GM18909 (cell line): ENCODE data around the gene GPR162.

Experiments
- ATAC-seq: cut with Tn5 transposase; IDR thresholded peaks from one replicate; pipeline ENCODE4 v1.9.1; 2021; ENCODE audit warnings: mild to moderate bottlenecking; ENCODE audit not compliant: unreplicated experiment, poor library complexity

The GPR162 gene

DNA sequence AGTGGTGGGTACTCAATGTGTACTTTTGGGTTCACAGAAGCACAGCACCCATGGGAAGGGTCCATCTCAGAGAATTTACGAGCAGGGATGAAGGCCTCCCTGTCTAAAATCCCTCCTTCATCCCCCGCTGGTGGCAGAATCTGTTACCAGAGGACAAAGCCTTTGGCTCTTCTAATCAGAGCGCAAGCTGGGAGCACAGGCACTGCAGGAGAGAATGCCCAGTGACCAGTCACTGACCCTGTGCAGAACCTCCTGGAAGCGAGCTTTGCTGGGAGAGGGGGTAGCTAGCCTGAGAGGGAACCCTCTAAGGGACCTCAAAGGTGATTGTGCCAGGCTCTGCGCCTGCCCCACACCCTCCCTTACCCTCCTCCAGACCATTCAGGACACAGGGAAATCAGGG, 1.5 kb upstream of the GPR162 start:
- ATAC-seq, result no peak

DNA sequence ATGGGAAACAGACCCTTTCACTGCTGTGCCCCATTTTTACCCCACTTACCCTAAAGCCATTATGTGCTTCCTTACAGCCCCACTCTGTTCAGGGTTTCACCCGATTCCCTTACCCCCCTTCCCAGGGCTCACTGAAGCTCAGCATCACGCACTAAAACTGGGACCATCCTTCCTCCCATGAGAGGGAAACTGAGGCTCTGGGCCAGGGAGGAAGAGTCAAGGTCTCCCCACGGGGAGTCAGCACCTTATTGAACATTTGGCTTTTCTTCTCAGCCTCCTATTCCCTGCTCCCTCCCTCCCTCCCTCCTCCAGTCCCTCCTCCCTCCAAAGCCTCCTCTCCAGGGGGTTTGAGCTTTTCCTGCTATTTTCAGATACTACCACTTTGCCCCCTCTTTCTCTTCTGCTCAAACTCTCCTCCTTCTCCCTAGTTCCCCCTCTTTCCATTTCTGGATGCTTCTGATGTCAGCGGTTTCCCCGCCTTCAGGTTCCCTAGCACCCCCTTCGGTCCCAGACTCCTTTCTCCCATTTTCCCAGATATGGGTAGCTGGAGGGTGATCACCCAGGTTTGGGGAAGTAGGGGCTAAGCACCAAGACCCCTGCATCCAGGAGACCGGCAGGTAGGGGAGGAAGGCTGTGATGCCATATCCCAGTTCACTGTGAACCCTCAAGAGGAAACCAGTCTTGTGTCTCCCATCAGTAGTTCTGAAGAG, 960 bp downstream of the GPR162 start:
- no peak for ATAC-seq

DNA sequence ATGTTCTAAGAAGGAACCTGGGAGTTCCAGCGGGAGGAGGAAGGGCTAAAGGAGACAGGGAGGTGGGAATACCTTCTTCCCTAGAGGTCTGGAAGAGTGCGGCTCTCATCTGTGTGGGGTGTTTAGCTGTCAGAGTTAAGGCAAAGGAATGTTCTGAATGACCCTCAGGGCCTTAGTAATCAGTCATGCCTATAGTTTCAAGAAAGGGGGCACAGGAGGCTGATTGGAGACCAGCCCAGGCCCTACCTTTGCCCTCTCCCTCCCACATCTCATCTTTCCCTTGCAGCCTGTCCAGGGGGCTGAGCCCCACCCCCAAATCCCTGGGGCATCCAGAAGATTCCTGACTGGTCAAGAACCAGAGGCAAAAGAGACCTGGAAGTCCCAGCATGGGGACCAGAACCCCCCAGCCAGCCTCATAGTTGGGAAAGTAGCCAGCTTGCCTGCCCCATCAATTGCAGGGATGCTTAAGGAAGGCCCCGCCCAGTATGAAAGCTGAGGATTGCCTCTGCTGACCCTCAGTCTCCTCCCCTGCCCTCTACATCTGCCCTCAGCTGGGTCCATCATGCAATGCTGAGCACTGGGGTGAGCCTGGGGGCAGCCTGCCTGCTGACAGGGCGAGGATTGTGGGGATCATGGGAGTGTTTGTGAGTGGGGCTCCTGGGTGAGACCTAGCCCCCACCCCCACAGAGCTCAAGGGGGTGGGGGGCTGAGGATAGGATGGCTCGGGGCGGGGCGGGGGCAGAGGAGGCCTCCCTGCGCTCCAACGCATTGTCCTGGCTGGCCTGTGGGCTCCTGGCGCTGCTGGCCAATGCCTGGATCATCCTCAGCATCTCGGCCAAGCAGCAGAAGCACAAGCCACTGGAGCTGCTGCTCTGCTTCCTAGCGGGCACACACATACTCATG, 1.8 kb downstream of the GPR162 start:
- no peak for ATAC-seq

DNA sequence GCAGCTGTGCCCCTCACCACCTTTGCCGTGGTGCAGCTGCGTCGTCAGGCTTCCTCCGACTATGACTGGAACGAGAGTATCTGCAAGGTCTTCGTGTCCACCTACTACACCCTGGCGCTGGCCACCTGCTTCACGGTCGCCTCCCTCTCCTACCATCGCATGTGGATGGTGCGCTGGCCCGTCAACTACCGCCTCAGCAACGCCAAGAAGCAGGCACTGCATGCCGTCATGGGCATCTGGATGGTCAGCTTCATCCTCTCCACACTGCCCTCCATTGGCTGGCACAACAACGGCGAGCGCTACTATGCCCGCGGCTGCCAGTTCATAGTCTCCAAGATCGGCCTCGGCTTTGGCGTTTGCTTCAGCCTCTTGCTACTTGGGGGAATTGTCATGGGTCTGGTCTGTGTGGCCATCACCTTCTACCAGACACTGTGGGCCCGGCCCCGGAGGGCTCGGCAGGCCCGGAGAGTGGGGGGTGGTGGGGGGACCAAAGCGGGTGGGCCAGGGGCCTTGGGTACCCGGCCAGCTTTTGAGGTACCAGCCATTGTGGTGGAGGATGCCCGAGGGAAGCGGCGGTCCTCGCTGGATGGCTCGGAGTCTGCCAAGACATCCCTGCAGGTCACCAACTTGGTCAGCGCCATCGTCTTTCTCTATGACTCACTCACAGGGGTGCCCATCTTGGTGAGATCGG, 2.6 kb downstream of the GPR162 start:
- no peak for ATAC-seq

DNA sequence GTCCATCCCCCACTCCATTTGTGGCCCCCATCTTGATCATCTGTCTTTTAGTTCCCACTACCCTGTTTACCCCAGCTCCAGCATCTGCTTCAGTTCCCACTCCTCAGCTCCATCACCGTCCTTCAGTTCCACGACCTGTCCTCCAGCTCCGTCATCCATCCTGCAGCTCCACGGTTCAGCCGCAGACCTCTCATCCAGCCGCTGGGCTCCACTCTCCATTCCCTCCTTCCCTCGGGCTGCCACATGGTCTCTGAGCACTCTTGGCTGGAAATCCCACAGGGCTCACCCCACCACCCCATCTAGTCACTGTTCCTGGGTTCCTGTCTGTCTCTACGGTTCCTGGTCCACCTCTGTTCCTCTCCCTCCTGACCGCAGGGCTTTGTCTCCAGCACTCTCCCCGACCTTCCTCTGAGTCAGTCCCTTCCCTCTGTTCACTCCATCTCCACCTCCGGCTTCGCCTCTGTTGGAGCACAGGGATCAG, 3.3 kb downstream of the GPR162 start:
- ATAC-seq, result no peak

DNA sequence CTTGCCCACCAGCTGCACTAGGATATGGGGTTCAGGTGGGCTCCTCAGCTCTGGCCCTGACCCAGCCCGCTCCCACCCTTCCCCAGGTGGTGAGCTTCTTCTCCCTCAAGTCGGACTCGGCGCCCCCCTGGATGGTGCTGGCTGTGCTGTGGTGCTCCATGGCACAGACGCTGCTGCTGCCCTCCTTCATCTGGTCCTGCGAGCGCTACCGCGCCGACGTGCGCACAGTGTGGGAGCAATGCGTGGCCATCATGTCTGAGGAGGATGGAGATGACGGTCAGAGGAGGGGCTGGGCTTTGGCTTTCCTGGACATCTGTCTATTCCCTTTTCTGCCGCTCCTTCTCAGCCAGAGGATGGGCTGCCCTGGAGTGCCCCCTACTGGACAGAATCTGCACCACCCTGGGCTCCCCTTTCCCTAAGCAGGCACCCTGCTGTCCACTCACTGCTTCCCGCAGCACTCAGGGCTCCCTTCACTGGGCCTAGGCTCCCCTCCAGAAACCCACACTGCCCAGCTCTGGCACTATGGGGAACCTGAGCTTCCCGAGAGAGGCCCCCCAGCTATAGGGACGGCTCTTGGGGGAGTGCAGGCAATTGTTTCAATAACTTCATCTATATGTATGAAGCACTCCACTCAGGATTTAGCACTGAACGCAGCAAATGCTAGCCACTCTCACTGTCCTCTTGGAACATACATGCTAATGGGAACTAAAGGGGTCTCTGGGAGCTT, 3.9 kb downstream of the GPR162 start:
- ATAC-seq, result peak; percentile 43

DNA sequence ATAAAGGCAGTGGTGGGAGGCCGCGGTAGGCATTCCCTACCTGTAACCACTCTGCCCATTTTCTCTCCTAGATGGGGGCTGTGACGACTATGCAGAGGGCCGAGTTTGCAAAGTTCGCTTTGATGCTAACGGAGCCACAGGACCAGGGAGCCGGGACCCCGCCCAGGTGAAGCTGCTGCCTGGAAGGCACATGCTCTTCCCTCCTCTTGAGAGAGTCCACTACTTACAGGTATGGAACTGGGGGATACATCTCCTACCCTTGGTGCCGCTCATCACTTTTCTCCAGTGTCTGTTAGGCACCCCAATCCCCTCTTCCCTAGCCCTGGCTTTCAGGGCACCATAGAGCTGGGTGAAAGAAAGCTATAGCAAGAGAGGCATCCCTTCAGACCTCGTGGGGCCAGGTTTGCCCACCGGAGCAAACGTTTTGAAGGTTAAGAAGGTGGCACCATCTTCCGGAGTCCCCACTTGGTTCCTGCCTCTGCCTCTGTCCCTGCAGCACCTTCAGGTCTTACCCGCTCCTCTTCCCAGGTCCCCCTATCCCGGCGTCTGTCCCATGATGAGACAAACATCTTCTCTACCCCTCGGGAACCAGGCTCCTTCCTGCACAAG, 4.6 kb downstream of the GPR162 start:
- ATAC-seq, result no peak

DNA sequence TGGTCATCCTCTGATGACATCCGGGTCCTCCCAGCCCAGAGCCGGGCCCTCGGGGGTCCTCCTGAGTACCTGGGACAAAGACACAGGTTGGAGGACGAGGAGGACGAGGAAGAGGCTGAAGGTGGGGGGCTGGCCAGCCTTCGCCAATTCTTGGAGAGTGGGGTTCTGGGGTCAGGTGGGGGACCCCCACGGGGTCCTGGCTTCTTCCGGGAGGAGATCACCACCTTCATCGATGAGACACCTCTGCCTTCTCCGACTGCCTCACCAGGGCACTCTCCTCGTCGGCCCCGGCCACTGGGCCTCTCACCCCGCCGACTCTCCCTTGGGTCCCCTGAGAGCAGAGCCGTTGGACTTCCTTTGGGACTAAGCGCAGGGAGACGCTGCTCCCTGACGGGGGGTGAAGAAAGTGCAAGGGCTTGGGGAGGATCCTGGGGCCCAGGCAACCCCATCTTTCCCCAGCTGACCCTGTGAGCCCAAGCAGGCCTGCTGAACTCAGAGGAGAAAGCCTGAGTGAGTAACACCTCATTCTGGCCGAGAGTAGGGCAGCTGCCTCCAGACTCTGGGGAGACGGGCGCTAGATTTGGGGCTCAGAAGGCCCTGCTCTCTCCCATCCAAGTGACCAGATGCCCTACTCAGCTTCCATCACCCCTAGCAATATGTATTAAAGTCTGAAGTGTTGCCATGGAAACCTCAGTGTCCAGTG, 5.3 kb downstream of the GPR162 start:
- no peak for ATAC-seq

DNA sequence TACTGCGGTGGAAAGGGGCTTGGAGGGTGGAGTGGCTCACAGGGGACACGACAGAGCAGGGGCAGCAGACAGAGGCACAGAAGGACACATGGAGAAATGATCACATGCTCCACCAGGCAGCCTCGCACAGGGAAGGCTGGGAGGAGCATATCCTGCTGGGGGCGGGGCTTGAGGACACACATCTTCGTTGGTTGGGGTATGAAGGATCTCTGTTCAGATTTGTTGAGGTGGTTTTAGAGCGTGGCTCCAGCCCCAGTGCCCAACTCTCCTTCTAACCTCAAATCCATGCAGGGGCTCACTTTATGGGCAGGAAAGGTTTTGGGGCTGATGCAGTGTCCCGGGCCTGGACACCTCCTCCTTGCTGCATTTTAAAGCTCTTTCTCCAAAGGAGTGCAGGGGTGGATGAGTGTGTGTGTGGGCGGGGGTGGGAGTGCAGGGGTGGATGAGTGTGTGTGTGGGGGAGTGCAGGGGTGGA, 5.9 kb downstream of the GPR162 start:
- no peak for ATAC-seq

DNA sequence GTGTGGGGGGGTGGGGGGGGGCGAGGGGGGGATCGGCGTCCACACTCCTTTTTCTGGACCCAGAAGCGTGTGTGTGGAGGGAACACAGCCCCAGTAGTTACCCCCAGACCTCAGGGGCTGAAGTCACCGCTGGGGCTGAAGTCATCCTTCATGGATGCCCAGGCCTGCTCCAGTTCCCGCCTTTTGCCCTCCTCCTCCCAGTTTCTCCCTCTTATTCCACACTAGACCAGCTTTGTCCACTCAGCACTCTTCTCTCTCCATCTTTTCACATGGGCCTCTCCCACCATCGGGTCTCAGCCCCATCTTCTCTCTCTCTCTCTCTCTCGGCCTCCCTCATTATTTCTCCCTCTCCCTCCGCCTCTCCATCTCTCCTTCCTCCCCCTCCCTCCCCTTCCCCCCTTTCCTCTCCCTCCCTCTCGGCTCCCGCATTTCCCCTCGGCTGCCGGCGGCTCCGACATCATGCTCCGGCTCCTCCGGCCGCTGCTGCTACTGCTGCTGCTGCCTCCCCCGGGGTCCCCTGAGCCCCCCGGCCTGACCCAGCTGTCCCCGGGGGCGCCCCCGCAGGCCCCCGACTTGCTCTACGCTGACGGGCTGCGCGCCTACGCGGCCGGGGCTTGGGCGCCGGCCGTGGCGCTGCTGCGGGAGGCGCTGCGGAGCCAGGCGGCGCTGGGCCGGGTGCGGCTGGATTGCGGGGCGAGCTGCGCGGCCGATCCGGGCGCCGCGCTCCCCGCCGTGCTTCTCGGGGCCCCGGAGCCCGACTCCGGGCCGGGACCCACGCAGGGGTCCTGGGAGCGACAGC, 6.6 kb downstream of the GPR162 start, which contains the start of gene P3H3:
P3H3 (plus strand) TSS at position 426 of the 799 bp plus-strand sequence; CDS start at position 460, 34 bp downstream.
- no peak for ATAC-seq

DNA sequence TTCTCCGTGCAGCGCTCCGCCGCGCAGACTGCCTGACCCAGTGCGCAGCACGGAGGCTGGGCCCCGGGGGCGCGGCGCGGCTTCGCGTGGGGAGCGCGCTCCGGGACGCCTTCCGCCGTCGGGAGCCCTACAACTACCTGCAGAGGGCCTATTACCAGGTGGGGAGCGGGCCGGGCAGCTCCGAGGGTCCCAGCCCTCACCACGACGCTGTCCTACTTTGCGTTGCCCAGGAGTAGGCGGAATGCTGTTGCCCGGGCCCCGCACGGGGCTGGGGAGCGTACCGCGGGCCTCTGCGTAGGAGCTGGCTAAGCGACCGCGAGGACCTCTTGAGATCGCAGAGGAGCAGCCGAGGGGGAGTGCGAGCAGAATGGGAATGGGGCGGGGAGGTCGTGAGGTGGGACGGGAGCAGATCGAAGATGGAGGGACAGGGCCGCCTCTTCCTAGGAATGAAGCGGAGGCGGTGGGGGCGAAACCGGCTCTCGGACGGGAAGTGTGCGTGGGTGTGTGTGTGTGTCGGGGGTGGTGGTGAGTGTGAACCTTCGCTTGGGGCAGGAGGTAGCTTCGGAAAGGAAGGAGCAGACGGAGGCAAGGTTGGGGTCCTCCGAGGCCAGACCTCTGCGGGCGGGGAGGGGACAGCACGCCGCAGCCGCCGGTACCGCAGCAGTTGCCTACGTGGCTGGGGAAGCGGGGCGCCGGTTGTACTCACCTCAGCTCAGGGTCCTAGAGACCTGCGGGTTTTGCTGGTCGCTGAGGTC, 7.3 kb downstream of the GPR162 start:
- ATAC-seq, result no peak

DNA sequence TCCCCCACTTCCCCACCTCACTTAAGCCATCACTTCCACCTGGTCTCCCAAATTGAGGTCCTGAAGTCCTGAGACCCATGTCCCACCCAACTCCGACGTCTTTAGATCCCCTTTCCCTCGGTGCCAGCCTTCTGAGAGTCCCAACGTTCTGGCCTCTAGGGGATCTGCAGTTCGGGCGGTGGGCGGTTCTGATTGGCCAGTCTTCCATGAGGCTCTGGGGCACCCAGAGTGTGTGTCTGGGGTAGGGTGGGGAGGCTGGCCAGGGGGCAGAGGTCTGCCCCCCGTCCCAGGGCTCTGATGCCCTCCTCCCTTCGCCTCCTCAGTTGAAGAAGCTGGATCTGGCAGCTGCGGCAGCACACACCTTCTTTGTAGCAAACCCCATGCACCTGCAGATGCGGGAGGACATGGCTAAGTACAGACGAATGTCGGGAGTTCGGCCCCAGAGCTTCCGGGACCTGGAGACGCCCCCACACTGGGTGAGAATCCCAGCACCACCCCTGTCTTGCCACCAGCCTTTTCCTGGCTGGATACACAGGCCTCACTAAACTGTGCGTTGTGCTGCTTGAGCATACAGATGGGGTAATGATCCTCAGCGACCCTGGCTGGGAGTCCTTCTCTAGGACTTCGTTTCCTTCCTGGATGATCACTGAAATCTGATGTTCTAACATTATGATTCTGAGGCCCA, 8.1 kb downstream of the GPR162 start:
- ATAC-seq, result no peak

DNA sequence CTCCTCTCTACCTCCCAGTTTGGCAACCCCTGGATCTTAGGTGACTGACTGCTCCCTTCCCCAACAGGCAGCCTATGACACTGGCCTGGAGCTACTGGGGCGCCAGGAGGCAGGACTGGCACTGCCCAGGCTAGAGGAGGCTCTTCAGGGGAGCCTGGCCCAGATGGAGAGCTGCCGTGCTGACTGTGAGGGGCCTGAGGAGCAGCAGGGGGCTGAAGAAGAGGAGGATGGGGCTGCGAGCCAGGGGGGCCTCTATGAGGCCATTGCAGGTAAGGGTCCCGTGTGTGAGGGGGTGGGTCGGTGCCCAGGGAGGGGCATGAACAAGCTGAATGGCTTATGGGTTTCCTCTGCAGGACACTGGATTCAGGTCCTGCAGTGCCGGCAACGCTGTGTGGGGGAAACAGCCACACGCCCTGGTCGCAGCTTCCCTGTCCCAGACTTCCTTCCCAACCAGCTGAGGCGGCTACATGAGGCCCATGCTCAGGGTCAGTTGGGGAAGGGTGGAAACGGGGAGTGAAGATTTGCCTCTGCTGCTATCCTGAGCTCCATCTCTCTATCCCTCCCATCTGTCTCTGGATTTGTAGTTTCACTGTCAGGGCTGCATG, 8.8 kb downstream of the GPR162 start:
- no peak for ATAC-seq

DNA sequence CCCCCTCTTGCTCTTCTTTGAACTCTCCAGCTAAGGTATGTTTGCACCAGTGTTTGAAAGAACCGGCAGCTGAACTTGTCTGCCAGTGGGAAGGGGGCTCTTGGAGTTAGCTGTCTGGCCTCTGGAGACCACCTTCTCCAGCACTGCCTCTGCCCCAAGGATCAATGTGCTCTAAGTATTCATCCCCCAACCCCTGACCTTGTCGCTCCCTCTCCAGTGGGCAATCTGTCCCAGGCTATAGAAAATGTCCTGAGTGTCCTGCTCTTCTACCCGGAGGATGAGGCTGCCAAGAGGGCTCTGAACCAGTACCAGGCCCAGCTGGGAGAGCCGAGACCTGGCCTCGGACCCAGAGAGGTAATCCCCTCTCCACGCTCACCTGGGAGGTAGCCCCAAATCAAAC, 9.4 kb downstream of the GPR162 start:
- no peak for ATAC-seq

DNA sequence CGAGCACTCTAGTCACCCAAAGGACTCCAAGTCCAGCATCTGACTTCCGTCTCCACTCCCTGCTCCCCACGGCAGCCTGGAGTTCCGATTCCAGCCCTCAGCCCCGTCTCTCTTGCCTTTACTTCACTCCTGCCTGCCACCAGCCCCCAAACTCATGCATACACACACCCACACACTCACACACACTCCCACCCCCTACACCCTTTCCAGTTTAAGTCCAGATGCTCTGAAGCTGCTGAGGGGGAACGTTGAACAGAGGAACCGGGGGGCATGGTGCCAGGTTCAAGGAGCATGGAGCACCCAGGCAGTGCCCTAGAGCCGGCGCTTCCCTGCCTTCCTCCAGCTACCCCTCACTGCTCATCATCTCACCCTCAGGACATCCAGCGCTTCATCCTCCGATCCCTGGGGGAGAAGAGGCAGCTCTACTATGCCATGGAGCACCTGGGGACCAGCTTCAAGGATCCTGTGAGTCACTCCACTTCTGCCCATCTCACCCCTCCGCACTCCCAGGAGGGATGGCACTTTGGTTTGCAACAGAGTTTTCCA, 9.9 kb downstream of the GPR162 start:
- no peak for ATAC-seq

DNA sequence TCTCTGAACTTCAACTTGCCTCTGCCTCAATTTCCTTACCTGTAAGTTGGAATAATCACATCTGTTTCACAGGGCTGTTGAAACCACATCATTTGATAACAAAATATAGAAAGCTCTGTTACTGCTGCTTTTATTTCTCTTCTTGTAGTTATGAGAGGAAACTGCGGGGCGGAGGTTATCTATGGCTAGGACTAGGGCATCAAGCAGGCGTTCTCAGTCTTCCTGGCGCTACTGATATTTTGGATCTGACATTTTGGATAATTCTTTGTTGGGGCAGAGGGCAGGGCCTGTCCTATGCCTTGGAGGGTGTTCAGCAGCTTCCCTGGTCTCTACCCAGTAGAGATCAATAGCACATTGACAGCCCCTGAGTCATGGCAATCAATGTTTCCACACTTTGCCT, 10.5 kb downstream of the GPR162 start:
- ATAC-seq, result no peak
